Astrocyte (in vitro differentiated cells and primary cell): Measurements from ENCODE around the gene ULK1. TPM values are rescaled to one million over a fixed set of nuclear protein-coding genes. Genes with fewer than 3 reads are reported as not detected.
A peak's percentile ranks its signal among the peaks of the same experiment; 100 is the strongest.

Source experiments
- DNase-seq: peaks from one replicate; pipeline ENCODE4 v3.0.0-alpha.2; 2010; ENCODE audit warnings: low read depth
- FAIRE-seq: peaks from 2 replicates; lab custom pipeline; 2011; peaks lifted over from hg19 to GRCh38; lab: Jason Lieb, UNC
- H2AFZ ChIP-seq: 2 replicates; pipeline ENCODE4 v1.6.0; 2012; ENCODE audit warnings: low read depth, low read length, inconsistent platforms
- H3K27ac ChIP-seq: 2 replicates; pipeline ENCODE4 v1.5.1; 2011; ENCODE audit warnings: low read depth, low read length, inconsistent platforms
- H3K27me3 ChIP-seq: 2 replicates; pipeline ENCODE4 v1.6.0; 2011; ENCODE audit warnings: low read length, inconsistent platforms; ENCODE audit not compliant: insufficient read depth
- H3K36me3 ChIP-seq: 2 replicates; pipeline ENCODE4 v1.5.1; 2011; ENCODE audit warnings: low read length, inconsistent platforms; ENCODE audit not compliant: insufficient read depth
- H3K4me1 ChIP-seq: 2 replicates; pipeline ENCODE4 v1.5.1; 2011; ENCODE audit warnings: low read length, inconsistent platforms; ENCODE audit not compliant: insufficient read depth
- H3K4me2 ChIP-seq: 2 replicates; pipeline ENCODE4 v1.6.0; 2012; ENCODE audit warnings: low read length, inconsistent platforms
- H3K4me3 ChIP-seq: 2 replicates; pipeline ENCODE4 v1.5.1; 2011; ENCODE audit warnings: low read depth, mild to moderate bottlenecking, low read length, inconsistent platforms; ENCODE audit not compliant: insufficient read depth
- H3K79me2 ChIP-seq: 2 replicates; pipeline ENCODE4 v1.6.0; 2012; ENCODE audit warnings: mild to moderate bottlenecking, low read length, inconsistent platforms; ENCODE audit not compliant: insufficient read depth
- H3K9ac ChIP-seq: 2 replicates; pipeline ENCODE4 v1.6.0; 2012; ENCODE audit warnings: mild to moderate bottlenecking, low read length, inconsistent platforms
- H3K9me3 ChIP-seq: 2 replicates; pipeline ENCODE4 v1.5.1; 2012; ENCODE audit warnings: low read depth, mild to moderate bottlenecking, low read length, inconsistent platforms; ENCODE audit not compliant: insufficient read depth
- H4K20me1 ChIP-seq: 2 replicates; pipeline ENCODE4 v1.6.0; 2012; ENCODE audit warnings: low read length, inconsistent platforms; ENCODE audit not compliant: insufficient read depth
- H3K27ac Mint-ChIP-seq: one replicate; pipeline ENCODE4 v1.8.0; 2021; ENCODE audit warnings: mild to moderate bottlenecking, mixed read lengths; ENCODE audit not compliant: unreplicated experiment
- H3K27me3 Mint-ChIP-seq: one replicate; pipeline ENCODE4 v1.8.0; 2021; ENCODE audit warnings: low read depth, mixed read lengths; ENCODE audit not compliant: unreplicated experiment
- H3K36me3 Mint-ChIP-seq: one replicate; pipeline ENCODE4 v1.8.0; 2021; ENCODE audit warnings: low read depth, mixed read lengths; ENCODE audit not compliant: unreplicated experiment
- H3K4me1 Mint-ChIP-seq: one replicate; pipeline ENCODE4 v1.8.0; 2021; ENCODE audit warnings: low read depth, mixed read lengths; ENCODE audit not compliant: unreplicated experiment
- H3K4me3 Mint-ChIP-seq: one replicate; pipeline ENCODE4 v1.8.0; 2021; ENCODE audit warnings: mild to moderate bottlenecking, moderate library complexity, mixed read lengths; ENCODE audit not compliant: unreplicated experiment
- H3K9me3 Mint-ChIP-seq: one replicate; pipeline ENCODE4 v1.8.0; 2021; ENCODE audit warnings: mild to moderate bottlenecking, mixed read lengths; ENCODE audit not compliant: unreplicated experiment
- EZH2 ChIP-seq: IDR thresholded peaks from 2 replicates; pipeline ENCODE4 v1.6.1; 2012; ENCODE audit warnings: mild to moderate bottlenecking, low read length, inconsistent platforms; ENCODE audit not compliant: insufficient read depth
- total RNA-seq: library from RNA; stranded (reverse); gene quantifications from 2 replicates; pipeline ENCODE4 v1.2.1, GENCODE V29; 2021
- TF ChIP-seq, protein P1 (sequence below): IDR thresholded peaks from 2 replicates; pipeline ENCODE4 v1.5.1; 2011; ENCODE audit warnings: low read depth, mild to moderate bottlenecking, inconsistent platforms, low read length, moderate library complexity; ENCODE audit not compliant: insufficient read depth

Gene ULK1
- total RNA-seq, 1 donor from 2014 or later, result 51.8 TPM

DNA sequence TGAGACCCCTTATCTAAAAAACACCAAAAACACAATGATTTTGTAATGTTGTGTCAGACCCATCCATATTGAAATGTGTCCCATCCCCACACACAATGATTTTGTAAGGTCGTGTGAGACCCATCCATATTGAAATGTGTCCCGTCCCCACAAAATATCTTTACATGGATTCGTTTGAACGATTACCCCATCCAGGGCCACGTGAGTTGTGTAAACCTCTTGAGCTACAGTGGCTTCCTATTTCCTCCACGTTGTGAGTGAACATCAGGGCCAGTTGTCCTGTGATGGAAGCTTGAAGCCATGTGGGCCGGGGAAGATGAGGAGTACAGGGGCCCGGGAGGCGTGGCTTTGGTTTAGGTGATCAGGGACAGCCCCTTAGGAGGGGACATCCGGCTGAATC is 27.0 kb upstream of the ULK1 start:
- H3K27me3 Mint-ChIP-seq, result no peaks in the 10 kb centered on the region
- no peaks in the 10 kb centered on the region for H3K36me3 Mint-ChIP-seq
- H3K79me2 ChIP-seq, result no peaks in the 10 kb centered on the region
- peak overlapping the region; percentile 53 for H3K27ac Mint-ChIP-seq
- H3K9me3 ChIP-seq, result no peaks in the 10 kb centered on the region
- H3K4me1 Mint-ChIP-seq, result peaks cover 20% of the 10 kb centered on the region
- no peak overlapping the region for H3K4me3 Mint-ChIP-seq
- H4K20me1 ChIP-seq, result no peaks in the 10 kb centered on the region
- TF ChIP-seq EZH2, result no peak
- TF ChIP-seq, protein P1, sequence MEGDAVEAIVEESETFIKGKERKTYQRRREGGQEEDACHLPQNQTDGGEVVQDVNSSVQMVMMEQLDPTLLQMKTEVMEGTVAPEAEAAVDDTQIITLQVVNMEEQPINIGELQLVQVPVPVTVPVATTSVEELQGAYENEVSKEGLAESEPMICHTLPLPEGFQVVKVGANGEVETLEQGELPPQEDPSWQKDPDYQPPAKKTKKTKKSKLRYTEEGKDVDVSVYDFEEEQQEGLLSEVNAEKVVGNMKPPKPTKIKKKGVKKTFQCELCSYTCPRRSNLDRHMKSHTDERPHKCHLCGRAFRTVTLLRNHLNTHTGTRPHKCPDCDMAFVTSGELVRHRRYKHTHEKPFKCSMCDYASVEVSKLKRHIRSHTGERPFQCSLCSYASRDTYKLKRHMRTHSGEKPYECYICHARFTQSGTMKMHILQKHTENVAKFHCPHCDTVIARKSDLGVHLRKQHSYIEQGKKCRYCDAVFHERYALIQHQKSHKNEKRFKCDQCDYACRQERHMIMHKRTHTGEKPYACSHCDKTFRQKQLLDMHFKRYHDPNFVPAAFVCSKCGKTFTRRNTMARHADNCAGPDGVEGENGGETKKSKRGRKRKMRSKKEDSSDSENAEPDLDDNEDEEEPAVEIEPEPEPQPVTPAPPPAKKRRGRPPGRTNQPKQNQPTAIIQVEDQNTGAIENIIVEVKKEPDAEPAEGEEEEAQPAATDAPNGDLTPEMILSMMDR, result no peak
- H3K9me3 Mint-ChIP-seq, result no peaks in the 10 kb centered on the region
- H3K4me2 ChIP-seq, result no peak overlapping the region
- DNase-seq (no peak), FAIRE-seq (no peak)
- H3K27me3 ChIP-seq, result no peaks in the 10 kb centered on the region
- H3K4me3 ChIP-seq, result no peak overlapping the region
- peaks cover 24% of the 10 kb centered on the region for H3K4me1 ChIP-seq
- peak overlapping the region; percentile 18 for H3K9ac ChIP-seq
- H3K36me3 ChIP-seq, result no peaks in the 10 kb centered on the region
- peak overlapping the region; percentile 60 for H2AFZ ChIP-seq
- H3K27ac ChIP-seq, result no peak overlapping the region

DNA sequence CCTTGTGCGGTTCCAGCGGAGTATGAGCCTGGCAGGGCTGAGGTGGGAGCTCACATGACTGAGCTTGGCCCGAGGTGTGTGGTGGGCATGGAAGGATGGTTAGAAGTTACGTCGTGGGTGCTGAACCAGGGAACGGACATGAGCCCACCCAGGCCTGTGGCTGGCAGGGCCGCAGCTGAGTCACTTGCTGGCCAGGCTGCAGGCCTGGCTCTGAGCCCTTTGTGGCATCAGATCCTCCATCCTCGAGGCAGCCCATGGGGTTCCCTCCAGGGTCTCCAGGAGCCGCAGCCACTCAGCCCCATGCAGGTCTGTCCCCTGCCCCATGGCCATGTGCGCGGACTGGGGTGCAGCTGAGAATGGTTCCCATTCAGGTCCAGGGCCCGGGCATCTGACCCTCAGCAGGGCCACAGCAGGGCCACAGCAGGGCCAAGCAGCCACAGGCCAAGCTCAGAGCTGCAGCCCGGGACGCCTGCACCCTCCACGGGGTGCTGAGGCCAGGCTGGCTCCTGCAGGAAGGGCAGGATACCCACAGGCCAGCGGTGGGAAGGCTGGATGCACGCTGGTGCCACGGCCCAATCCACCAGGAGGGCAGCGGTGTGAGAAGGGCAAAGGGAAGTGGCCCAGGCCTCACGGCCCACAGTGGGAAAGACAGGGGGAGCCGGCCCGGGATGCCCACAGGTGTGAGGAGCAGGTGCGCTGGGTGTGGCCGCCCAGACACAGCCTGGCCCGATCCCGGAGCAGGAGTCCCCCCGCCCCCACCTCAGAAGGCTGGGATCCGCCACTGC is 26.3 kb upstream of the ULK1 start:
- TF ChIP-seq, protein P1, result no peak
- no peak for TF ChIP-seq EZH2
- DNase-seq (peak; percentile 8), FAIRE-seq (no peak)
- peaks cover 15% of the 10 kb centered on the region for H3K4me1 Mint-ChIP-seq
- Histone ChIP-seq H3K4me3 (no peak overlapping the region), H4K20me1 (no peaks in the 10 kb centered on the region), H3K4me2 (no peak overlapping the region), H3K27me3 (no peaks in the 10 kb centered on the region), H3K79me2 (no peaks in the 10 kb centered on the region), H3K36me3 (no peaks in the 10 kb centered on the region), H2AFZ (peak overlapping the region; percentile 60), H3K9ac (peak overlapping the region; percentile 18), H3K4me1 (peaks cover 23% of the 10 kb centered on the region), H3K9me3 (no peaks in the 10 kb centered on the region), H3K27ac (no peak overlapping the region)
- H3K27ac Mint-ChIP-seq, result peak overlapping the region; percentile 53
- no peaks in the 10 kb centered on the region for H3K36me3 Mint-ChIP-seq
- H3K27me3 Mint-ChIP-seq, result no peaks in the 10 kb centered on the region
- no peaks in the 10 kb centered on the region for H3K9me3 Mint-ChIP-seq
- no peak overlapping the region for H3K4me3 Mint-ChIP-seq

DNA sequence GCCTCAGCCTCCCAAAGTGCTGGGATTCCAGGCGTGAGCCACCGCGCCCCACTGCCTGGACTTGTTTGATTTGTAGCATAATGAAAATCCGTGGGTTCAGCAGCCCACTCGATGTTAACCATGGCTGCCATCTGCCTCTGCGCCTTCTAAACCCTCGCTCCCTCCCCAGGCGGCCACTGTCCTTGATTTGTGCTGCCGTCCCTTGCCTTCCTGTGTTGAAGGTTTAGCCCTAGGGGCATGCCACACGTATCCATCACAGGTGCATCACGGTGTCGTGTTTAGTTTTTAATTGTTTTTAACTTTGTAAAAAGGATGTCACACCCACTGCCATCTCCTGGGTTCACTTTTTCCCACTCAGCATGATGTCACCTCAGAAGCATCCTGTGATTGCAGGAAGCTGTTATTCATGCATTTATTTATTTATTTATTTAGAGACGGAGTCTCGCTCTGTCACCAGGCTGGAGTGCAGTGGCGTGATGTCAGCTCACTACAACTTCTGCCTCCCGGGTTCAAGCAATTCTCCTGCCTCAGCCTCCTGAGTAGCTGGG is 24.5 kb upstream of the ULK1 start:
- Mint-ChIP-seq H3K36me3 (no peaks in the 10 kb centered on the region), H3K9me3 (peaks cover 2% of the 10 kb centered on the region), H3K4me3 (peak overlapping the region; percentile 66), H3K27ac (peak overlapping the region; percentile 96), H3K27me3 (no peaks in the 10 kb centered on the region), H3K4me1 (peaks cover 12% of the 10 kb centered on the region)
- peak; percentile 66 for DNase-seq
- H3K4me2 ChIP-seq, result peak overlapping the region; percentile 15
- H3K27me3 ChIP-seq, result no peaks in the 10 kb centered on the region
- H3K4me1 ChIP-seq, result peaks cover 22% of the 10 kb centered on the region
- H2AFZ ChIP-seq, result peak overlapping the region; percentile 31
- H4K20me1 ChIP-seq, result no peaks in the 10 kb centered on the region
- H3K79me2 ChIP-seq, result no peaks in the 10 kb centered on the region
- no peak overlapping the region for H3K27ac ChIP-seq
- no peaks in the 10 kb centered on the region for H3K36me3 ChIP-seq
- TF ChIP-seq, protein P1, result no peak
- no peak for TF ChIP-seq EZH2
- H3K9ac ChIP-seq, result no peak overlapping the region
- no peaks in the 10 kb centered on the region for H3K9me3 ChIP-seq
- H3K4me3 ChIP-seq, result no peak overlapping the region
- FAIRE-seq, result no peak
